ENCODE results near the gene ITGB5. TPM values are rescaled to one million over a fixed set of nuclear protein-coding genes. Genes with fewer than 3 reads are reported as not detected.

The ITGB5 gene
- total and polyA plus RNA-seq, 2 experiments from 2014 or later: 33.9 to 383 TPM

- Histone ChIP-seq H3K27me3 (replicated peaks; ENCODE audit: insufficient read depth) (no peaks in the 10 kb centered on the region), H3K9me3 (ENCODE audit: low read depth) (no peaks in the 10 kb centered on the region), H3K4me2 (ENCODE audit: unreplicated experiment) (no peak overlapping the region), H3K79me2 (ENCODE audit: insufficient read depth) (peaks cover 75% of the 10 kb centered on the region), H3K9me2 (ENCODE audit: insufficient read depth) (no peaks in the 10 kb centered on the region), H3F3A (ENCODE audit: insufficient read depth) (peaks cover 68% of the 10 kb centered on the region), H2AFZ (no peak overlapping the region), H4K20me1 (ENCODE audit: insufficient read depth) (no peaks in the 10 kb centered on the region), H3K27ac (peak overlapping the region; percentile 86; the same call in 1 of the 2 replicates), H3K4me3 (no peak overlapping the region), H3K36me3 (ENCODE audit: low read depth) (peaks cover 5% of the 10 kb centered on the region; the same call in 1 of the 2 replicates), H3K4me1 (ENCODE audit: insufficient read depth) (peaks cover 74% of the 10 kb centered on the region), H3K9ac (no peak overlapping the region)
- in situ Hi-C loops (cut with MboI): no loop called here
- DNase-seq: peak; percentile 52
- TF ChIP-seq EZH2 (IDR thresholded peaks at IDR 0.05; ENCODE audit: insufficient read depth, poor library complexity, severe bottlenecking): no peak
- TF ChIP-seq EZH2phosphoT487 (IDR thresholded peaks at IDR 0.05; ENCODE audit: insufficient read depth, low read depth): no peak
- WGBS, 2 experiments (ENCODE audit: low coverage in 1 of 2, low lambda C conversion rate in 2 of 2, missing lambda C conversion rate in 2 of 2): 65 to 68% methylated on average over 20 of the region's 20 CpGs
Observed at GRCh38 chr3:124834723-124835718, 52.1 kb downstream of the ITGB5 start.

DNA sequence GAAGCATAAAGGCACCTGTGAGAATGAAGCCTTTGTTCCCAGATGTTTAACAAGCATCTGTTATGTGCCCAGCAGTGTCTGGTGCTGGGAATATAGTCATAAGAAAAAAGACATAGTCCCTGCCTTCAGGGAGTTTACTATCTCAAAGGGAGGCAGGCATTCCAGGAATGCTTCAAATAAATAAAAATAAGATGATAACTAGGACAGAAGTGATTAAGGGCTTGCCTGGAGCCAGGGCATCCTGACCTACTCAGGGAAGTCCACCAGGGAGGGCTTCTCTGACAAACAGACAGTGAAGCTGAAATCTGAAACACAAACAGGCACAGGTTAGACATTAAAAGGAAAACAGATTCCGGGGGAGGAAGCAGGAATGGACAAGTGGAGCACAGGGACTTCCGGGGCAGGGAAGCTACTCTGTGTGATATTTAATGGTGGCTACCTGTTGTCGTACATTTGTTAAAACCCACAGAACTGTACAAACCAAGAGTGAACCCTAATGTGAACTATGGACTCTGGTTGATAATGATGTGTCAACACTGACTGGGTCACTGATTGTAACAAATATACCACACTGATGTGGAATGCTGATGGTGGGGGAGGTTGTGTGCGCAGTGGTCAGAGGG, 53.3 kb downstream of the ITGB5 start:
- no peaks in the 10 kb centered on the region for H3K27me3 ChIP-seq (replicated peaks; ENCODE audit: insufficient read depth)
- DNase-seq: no peak
- H3K9me3 ChIP-seq (ENCODE audit: low read depth): no peaks in the 10 kb centered on the region
- no peaks in the 10 kb centered on the region for H3K9me2 ChIP-seq (ENCODE audit: insufficient read depth)
- H4K20me1 ChIP-seq (ENCODE audit: insufficient read depth): no peaks in the 10 kb centered on the region
- H2AFZ ChIP-seq: no peak overlapping the region
- peak overlapping the region; percentile 93 for H3K27ac ChIP-seq
- H3K79me2 ChIP-seq (ENCODE audit: insufficient read depth): peaks cover 65% of the 10 kb centered on the region
- H3F3A ChIP-seq (ENCODE audit: insufficient read depth): peaks cover 70% of the 10 kb centered on the region
- peak overlapping the region; percentile 17; the same call in 1 of the 2 replicates for H3K9ac ChIP-seq
- in situ Hi-C loops (cut with MboI): no loop called here
- H3K4me2 ChIP-seq (ENCODE audit: unreplicated experiment): peak overlapping the region; percentile 22
- peaks cover 1% of the 10 kb centered on the region; the same call in 1 of the 2 replicates for H3K36me3 ChIP-seq (ENCODE audit: low read depth)
- TF ChIP-seq EZH2 (IDR thresholded peaks at IDR 0.05; ENCODE audit: insufficient read depth, poor library complexity, severe bottlenecking): no peak
- no peak for TF ChIP-seq EZH2phosphoT487 (IDR thresholded peaks at IDR 0.05; ENCODE audit: insufficient read depth, low read depth)
- H3K4me1 ChIP-seq (ENCODE audit: insufficient read depth): peaks cover 80% of the 10 kb centered on the region
- 86 to 92% methylated on average over 4 of the region's 4 CpGs for WGBS, 2 experiments (ENCODE audit: low coverage in 1 of 2, low lambda C conversion rate in 2 of 2, missing lambda C conversion rate in 2 of 2)
- no peak overlapping the region for H3K4me3 ChIP-seq

DNA sequence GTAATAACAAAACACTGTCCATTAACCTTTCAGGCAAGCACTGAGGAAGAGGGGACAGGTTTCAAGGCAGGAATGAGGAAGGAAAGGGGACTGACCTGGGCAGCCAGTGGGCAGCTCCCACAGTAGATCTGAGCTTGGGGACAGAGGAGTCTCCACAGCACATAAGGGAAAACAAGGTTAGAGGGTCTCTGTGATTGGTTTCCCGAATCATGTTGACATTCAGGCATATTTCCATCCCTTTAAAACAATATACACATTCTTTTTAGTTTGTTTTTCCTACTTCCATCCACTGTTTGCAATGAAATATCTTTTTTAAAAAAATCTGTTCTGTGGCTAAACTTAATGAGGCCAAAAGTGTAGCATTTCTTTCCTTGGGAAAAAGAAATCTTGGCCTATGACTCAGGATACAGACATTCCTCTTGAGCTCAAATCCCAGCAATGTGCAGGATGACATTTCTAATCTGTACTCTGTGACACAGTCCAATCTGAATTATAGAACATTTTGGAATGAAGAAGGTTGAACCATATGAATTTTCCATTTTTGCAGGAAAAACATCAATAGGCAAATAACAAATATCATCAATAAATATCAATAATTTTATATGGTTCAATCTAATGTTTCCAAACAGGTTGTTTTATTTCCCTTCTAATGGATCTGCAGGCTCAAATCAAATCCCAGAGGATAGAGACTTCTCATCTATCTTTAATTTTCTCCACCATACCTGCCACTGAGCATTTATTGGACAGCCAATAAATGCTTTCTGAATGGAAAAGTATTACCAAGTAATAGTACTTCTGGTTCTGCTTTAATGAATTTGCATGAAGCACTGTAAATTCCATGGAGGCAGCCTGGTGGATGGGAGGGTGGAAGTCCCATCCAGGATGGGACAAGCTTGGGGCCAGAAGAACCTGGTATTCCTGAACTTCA, 54.1 kb downstream of the ITGB5 start:
- H3K4me3 ChIP-seq: no peak overlapping the region
- no peaks in the 10 kb centered on the region for H4K20me1 ChIP-seq (ENCODE audit: insufficient read depth)
- H3K9me3 ChIP-seq (ENCODE audit: low read depth): no peaks in the 10 kb centered on the region
- peaks cover 67% of the 10 kb centered on the region for H3K79me2 ChIP-seq (ENCODE audit: insufficient read depth)
- in situ Hi-C loops (cut with MboI): no loop called here
- peaks cover 65% of the 10 kb centered on the region for H3F3A ChIP-seq (ENCODE audit: insufficient read depth)
- 69 to 72% methylated on average over 1 of the region's 1 CpG for WGBS, 2 experiments (ENCODE audit: low coverage in 1 of 2, low lambda C conversion rate in 2 of 2, missing lambda C conversion rate in 2 of 2)
- H3K27ac ChIP-seq: peak overlapping the region; percentile 93
- no peaks in the 10 kb centered on the region for H3K27me3 ChIP-seq (replicated peaks; ENCODE audit: insufficient read depth)
- no peak overlapping the region for H2AFZ ChIP-seq
- H3K36me3 ChIP-seq (ENCODE audit: low read depth): no peaks in the 10 kb centered on the region; the same call in 1 of the 2 replicates
- DNase-seq: peak; percentile 89
- H3K9ac ChIP-seq: peak overlapping the region; percentile 63
- TF ChIP-seq EZH2phosphoT487 (IDR thresholded peaks at IDR 0.05; ENCODE audit: insufficient read depth, low read depth): no peak
- no peak for TF ChIP-seq EZH2 (IDR thresholded peaks at IDR 0.05; ENCODE audit: insufficient read depth, poor library complexity, severe bottlenecking)
- H3K9me2 ChIP-seq (ENCODE audit: insufficient read depth): no peaks in the 10 kb centered on the region
- H3K4me2 ChIP-seq (ENCODE audit: unreplicated experiment): peak overlapping the region; percentile 22
- peaks cover 77% of the 10 kb centered on the region for H3K4me1 ChIP-seq (ENCODE audit: insufficient read depth)
